Measurements from ENCODE around the gene GLS2.

The GLS2 gene

GRCh38 chr12:56476143-56476542 lies 11.8 kb downstream of the GLS2 start:
- no peak for TF ChIP-seq EZH2 (IDR thresholded peaks at IDR 0.05; ENCODE audit: borderline replicate concordance, low read depth, low read length, severe bottlenecking)
- TF ChIP-seq CTCF (IDR thresholded peaks at IDR 0.05; ENCODE audit: borderline replicate concordance, extremely low read depth, low read length, poor library complexity, severe bottlenecking), result no peak
- no peak overlapping the region for H3K27ac ChIP-seq (ENCODE audit: low read length)
- H3K4me1 ChIP-seq (ENCODE audit: insufficient read depth, low read length), result peaks cover 2% of the 10 kb centered on the region; the same call in 1 of the 2 replicates
- H3K27me3 ChIP-seq (ENCODE audit: insufficient read depth, low read length, poor library complexity), result no peaks in the 10 kb centered on the region
- H3K9me3 ChIP-seq (ENCODE audit: insufficient read depth, low read length, severe bottlenecking), result no peaks in the 10 kb centered on the region
- peaks cover 16% of the 10 kb centered on the region for H3K36me3 ChIP-seq (ENCODE audit: insufficient read depth, low read length)
- H3K9ac ChIP-seq (ENCODE audit: low read depth, low read length), result no peak overlapping the region
- ATAC-seq (ENCODE audit: insufficient read depth, low read depth) (no peak), DNase-seq (no peak)
- H2AFZ ChIP-seq (ENCODE audit: low read depth, low read length), result no peak overlapping the region
- H3K4me2 ChIP-seq (ENCODE audit: insufficient read depth, low read length), result no peak overlapping the region
- H3K79me2 ChIP-seq (ENCODE audit: insufficient read depth, low read length), result peaks cover 11% of the 10 kb centered on the region
- peaks cover 5% of the 10 kb centered on the region; the same call in 1 of the 2 replicates for H4K20me1 ChIP-seq (ENCODE audit: insufficient read depth, low read length)
- no peak overlapping the region for H3K4me3 ChIP-seq (ENCODE audit: low read depth in 1 of 2, low read length in 2 of 2)

DNA sequence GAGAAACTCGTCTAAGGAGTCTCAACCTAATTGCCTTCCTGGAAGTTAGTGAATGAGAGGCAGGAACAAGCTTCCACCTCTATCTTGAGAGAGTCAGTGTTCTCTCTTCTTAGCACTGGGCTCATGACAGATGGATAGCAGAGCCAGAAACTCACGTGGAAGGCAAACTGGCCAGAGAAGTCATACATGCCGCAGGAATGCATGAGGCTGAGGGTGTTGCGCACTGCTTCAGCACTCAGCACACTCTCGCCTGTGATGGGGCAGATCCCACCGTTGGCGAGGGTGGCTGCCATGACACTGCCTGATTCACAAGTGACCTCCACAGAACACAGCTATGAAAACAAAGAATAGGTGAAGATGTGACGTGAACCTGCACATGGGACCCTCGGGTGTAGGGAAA lies 13.6 kb downstream of the GLS2 start:
- no peak overlapping the region for H3K27ac ChIP-seq (ENCODE audit: low read length)
- peaks cover 5% of the 10 kb centered on the region; the same call in 1 of the 2 replicates for H4K20me1 ChIP-seq (ENCODE audit: insufficient read depth, low read length)
- no peaks in the 10 kb centered on the region for H3K27me3 ChIP-seq (ENCODE audit: insufficient read depth, low read length, poor library complexity)
- H3K4me2 ChIP-seq (ENCODE audit: insufficient read depth, low read length), result no peak overlapping the region
- no peak overlapping the region for H2AFZ ChIP-seq (ENCODE audit: low read depth, low read length)
- H3K9ac ChIP-seq (ENCODE audit: low read depth, low read length), result no peak overlapping the region
- ATAC-seq (ENCODE audit: insufficient read depth, low read depth) (no peak; the same call in 2 of the 3 replicates), DNase-seq (no peak)
- H3K79me2 ChIP-seq (ENCODE audit: insufficient read depth, low read length), result peaks cover 28% of the 10 kb centered on the region
- no peak for TF ChIP-seq EZH2 (IDR thresholded peaks at IDR 0.05; ENCODE audit: borderline replicate concordance, low read depth, low read length, severe bottlenecking)
- no peak for TF ChIP-seq CTCF (IDR thresholded peaks at IDR 0.05; ENCODE audit: borderline replicate concordance, extremely low read depth, low read length, poor library complexity, severe bottlenecking)
- H3K4me1 ChIP-seq (ENCODE audit: insufficient read depth, low read length), result peaks cover 19% of the 10 kb centered on the region
- H3K9me3 ChIP-seq (ENCODE audit: insufficient read depth, low read length, severe bottlenecking), result no peaks in the 10 kb centered on the region
- no peak overlapping the region for H3K4me3 ChIP-seq (ENCODE audit: low read depth in 1 of 2, low read length in 2 of 2)
- H3K36me3 ChIP-seq (ENCODE audit: insufficient read depth, low read length), result peaks cover 18% of the 10 kb centered on the region

DNA sequence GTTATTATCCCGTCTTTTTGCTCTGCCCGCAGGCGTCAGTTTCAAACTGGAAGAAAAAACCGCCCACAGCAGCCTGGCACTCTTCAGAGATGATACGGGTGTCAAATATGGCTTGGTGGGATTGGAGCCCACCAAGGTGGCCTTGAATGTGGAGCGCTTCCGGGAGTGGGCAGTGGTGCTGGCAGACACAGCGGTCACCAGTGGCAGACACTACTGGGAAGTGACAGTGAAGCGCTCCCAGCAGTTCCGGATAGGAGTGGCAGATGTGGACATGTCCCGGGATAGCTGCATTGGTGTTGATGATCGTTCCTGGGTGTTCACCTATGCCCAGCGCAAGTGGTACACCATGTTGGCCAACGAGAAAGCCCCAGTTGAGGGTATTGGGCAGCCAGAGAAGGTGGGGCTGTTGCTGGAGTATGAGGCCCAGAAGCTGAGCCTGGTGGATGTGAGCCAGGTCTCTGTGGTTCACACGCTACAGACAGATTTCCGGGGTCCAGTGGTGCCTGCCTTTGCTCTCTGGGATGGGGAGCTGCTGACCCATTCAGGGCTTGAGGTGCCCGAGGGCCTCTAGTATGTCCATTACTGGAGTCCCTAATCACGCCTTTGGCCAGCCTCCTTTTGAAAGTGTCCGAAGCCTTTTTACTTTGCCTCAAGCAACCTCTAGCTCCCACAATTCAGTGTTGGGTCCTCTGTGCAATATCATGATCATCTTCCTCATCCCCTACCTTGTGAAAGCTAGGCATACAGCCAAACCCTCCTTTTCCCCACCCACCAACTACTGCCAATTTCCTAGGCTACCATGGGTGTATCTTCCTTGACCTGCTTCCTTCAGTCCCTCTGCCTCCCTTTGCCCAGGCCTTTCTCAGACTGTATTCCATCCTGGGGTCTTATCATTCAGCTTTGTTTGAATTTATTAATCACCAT lies 18.7 kb downstream of the GLS2 start:
- Histone ChIP-seq H3K9ac (ENCODE audit: low read depth, low read length) (peak overlapping the region; percentile 96), H3K27ac (ENCODE audit: low read length) (peak overlapping the region; percentile 95), H2AFZ (ENCODE audit: low read depth, low read length) (peak overlapping the region; percentile 100), H3K4me2 (ENCODE audit: insufficient read depth, low read length) (peak overlapping the region; percentile 99), H3K27me3 (ENCODE audit: insufficient read depth, low read length, poor library complexity) (no peaks in the 10 kb centered on the region), H3K4me3 (ENCODE audit: low read depth in 1 of 2, low read length in 2 of 2) (peak overlapping the region; percentile 91 to 97), H3K9me3 (ENCODE audit: insufficient read depth, low read length, severe bottlenecking) (no peaks in the 10 kb centered on the region), H3K36me3 (ENCODE audit: insufficient read depth, low read length) (peaks cover 25% of the 10 kb centered on the region), H4K20me1 (ENCODE audit: insufficient read depth, low read length) (no peaks in the 10 kb centered on the region), H3K79me2 (ENCODE audit: insufficient read depth, low read length) (peaks cover 38% of the 10 kb centered on the region), H3K4me1 (ENCODE audit: insufficient read depth, low read length) (peaks cover 36% of the 10 kb centered on the region)
- TF ChIP-seq CTCF (IDR thresholded peaks at IDR 0.05; ENCODE audit: borderline replicate concordance, extremely low read depth, low read length, poor library complexity, severe bottlenecking), result no peak
- TF ChIP-seq EZH2 (IDR thresholded peaks at IDR 0.05; ENCODE audit: borderline replicate concordance, low read depth, low read length, severe bottlenecking), result no peak
- ATAC-seq (ENCODE audit: insufficient read depth, low read depth), result 0 out of 3 replicates have a peak, but pooled peaks have one; percentile 6
- peak; percentile 30 for DNase-seq
